Measurements from ENCODE around the gene SPATA2L. TPM values are rescaled to one million over a fixed set of nuclear protein-coding genes. Genes with fewer than 3 reads are reported as not detected.

Gene SPATA2L
- total RNA-seq, 1 donor from 2014 or later = 39.3 TPM

DNA sequence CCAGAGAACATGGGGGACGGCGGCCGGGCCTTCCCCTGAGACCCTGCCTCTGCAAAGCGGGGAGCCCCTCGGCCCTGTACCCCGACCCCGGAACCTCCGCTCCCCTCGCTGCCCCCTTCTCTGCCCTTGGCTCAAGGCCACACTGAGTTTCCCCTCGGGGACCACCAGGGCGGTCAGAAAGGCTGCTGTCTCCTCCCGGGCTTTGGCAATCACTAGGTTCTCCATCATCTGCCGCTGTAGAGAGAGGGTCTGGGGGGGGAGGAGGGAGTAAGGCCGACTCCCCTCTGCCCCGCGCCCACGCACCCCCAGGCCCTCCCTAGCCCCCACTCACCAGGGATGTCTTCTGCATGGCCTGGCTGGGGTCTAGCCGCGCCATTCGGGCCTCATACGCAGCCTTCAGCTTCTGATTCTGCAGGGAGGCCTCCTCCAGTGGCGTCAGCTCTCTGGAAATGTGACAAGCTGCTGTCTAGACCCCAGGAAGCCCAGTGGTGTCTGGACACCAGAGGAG is 10.8 kb upstream of the SPATA2L start:
- DNase-seq (ENCODE audit: low read depth) = no peak
- TF ChIP-seq CTCF (conservative IDR thresholded peaks at IDR 0.05; ENCODE audit: low read depth, low read length) = no peak
- H3K4me3 ChIP-seq (ENCODE audit: low read depth, low read length) = peak overlapping the region; percentile 45

- DNase-seq (ENCODE audit: low read depth) = no peak
These were observed 10.2 kb upstream of the SPATA2L start for GRCh38 chr16:89711601-89712273.

GRCh38 chr16:89710709-89711564 is 9.4 kb upstream of the SPATA2L start:
- TF ChIP-seq CTCF (conservative IDR thresholded peaks at IDR 0.05; ENCODE audit: low read depth, low read length) = no peak
- H3K4me3 ChIP-seq (ENCODE audit: low read depth, low read length) = no peak overlapping the region
- no peak for DNase-seq (ENCODE audit: low read depth)

More at GRCh38 chr16:89711601-89712273, 10.2 kb upstream of the SPATA2L start:
- H3K4me3 ChIP-seq (ENCODE audit: low read depth, low read length) = peak overlapping the region; percentile 45
- TF ChIP-seq CTCF (conservative IDR thresholded peaks at IDR 0.05; ENCODE audit: low read depth, low read length) = no peak

DNA sequence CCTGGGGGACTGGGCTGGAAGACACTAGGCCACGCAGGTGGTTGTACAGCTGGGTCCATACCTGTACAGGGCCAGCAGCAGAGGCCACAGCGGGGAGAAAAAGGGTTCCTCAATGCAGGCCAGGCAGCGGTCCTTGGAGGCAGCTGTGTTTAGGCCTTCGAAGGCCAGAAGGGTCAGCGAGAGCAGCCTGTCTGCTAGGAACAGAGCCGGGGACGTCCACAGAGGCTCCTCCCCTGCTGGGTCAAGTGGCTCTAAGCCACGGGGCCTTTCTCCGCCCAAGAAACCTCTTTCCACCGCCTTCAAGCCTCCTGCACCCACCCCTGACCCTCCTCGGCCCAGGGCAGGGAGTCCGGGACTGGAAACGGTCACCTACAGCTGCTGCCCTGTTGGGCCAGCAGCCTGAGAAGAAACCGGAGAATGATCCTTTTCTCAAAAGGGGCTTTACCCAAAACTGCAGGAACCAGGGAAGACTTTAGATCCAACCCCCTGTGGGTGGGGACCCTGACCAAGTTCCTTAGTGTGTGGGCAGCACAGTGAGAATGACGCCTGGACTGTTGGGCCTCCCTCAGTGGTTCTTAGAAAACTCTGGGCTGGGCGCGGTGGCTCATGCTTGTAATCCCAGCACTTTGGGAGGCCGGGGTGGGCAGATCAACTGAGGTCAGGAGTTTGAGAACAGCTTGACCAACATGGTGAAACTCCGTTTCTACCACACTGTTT is 8.4 kb upstream of the SPATA2L start:
- no peak overlapping the region for H3K4me3 ChIP-seq (ENCODE audit: low read depth, low read length)
- DNase-seq (ENCODE audit: low read depth) = no peak
- no peak for TF ChIP-seq CTCF (conservative IDR thresholded peaks at IDR 0.05; ENCODE audit: low read depth, low read length)

DNA sequence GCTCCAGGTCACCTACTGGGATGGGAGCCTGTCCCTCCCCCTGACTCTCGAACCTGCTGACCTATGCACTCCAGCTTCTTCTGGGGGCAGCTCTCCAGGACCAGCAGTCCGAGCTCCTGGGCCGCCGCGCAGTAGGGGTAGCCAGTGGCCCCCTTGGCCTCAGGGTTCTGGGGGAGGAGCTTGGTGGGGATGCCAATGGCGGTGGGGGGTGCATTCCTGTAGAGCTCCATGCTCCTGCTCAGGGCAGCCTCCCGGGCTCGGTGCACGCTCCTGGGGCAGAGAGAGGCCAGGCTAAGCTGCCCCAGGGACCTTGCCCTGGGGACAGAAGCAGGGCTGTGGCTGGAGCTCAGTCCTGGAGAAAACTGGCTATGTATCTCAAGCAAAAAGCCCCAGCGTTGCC is 7.7 kb upstream of the SPATA2L start:
- TF ChIP-seq CTCF (conservative IDR thresholded peaks at IDR 0.05; ENCODE audit: low read depth, low read length) = no peak
- no peak for DNase-seq (ENCODE audit: low read depth)
- H3K4me3 ChIP-seq (ENCODE audit: low read depth, low read length) = no peak overlapping the region

DNA sequence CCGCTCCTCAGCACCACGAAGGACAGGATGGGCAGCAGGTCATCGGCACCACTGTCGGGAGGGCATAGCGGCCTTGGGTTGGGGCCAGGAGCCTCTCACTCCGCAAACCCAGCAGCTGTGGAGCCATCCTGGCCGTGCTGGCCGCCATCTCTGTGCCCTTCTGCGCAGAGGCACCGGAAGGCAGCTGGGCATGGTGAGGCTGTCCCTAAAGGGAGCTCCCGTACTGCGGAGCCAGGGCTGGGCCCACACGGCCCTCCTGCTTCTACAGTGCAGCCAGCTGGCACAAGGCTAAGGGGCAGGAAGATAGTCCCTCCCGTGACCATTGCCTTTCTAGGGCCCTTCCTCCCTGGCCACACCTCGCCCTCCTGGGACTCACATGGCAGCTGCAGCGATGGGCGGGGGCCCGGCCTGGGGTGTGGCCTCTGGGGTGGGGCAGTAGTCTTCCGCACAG is 7.0 kb upstream of the SPATA2L start:
- DNase-seq (ENCODE audit: low read depth) = no peak
- no peak overlapping the region for H3K4me3 ChIP-seq (ENCODE audit: low read depth, low read length)
- no peak for TF ChIP-seq CTCF (conservative IDR thresholded peaks at IDR 0.05; ENCODE audit: low read depth, low read length)

Data from epithelial cell of proximal tubule (primary cell).